HEK293T (cell line): Measurements from ENCODE around the gene ASCL4.

Experiments
- FOXK2 ChIP-seq: fragments of 450-650 bp; IDR thresholded peaks from 2 replicates; pipeline ENCODE4 v1.6.1; 2016; ENCODE audit warnings: mild to moderate bottlenecking
- FOXM1 ChIP-seq: fragments of 450-650 bp; IDR thresholded peaks from 2 replicates; pipeline ENCODE4 v1.6.1; 2017; ENCODE audit warnings: mild to moderate bottlenecking, borderline replicate concordance
- NFRKB ChIP-seq: fragments of 450-650 bp; IDR thresholded peaks from 2 replicates; pipeline ENCODE4 v1.6.1; 2016; ENCODE audit warnings: mild to moderate bottlenecking, moderate library complexity
- SP1 ChIP-seq: fragments of 450-650 bp; IDR thresholded peaks from 2 replicates; pipeline ENCODE4 v1.6.1; 2017

- TF ChIP-seq NFRKB = no peak
- no peak for TF ChIP-seq SP1
- no peak for TF ChIP-seq FOXK2
- no peak for TF ChIP-seq FOXM1
These were observed 13.8 kb downstream of the ASCL4 start for GRCh38 chr12:107788281-107788680.
